Right cardiac atrium (tissue), 5 donors: Measurements from ENCODE around the gene BCS1L. TPM values are rescaled to one million over a fixed set of nuclear protein-coding genes. Genes with fewer than 3 reads are reported as not detected.
"Not testable (repeated sequence)": the region's sequence is repeated elsewhere in the genome, so short reads cannot be mapped to it uniquely, and the experiment has no call there.

ENCODE experiments used
- ATAC-seq, 2 donors: fragments of 200-7000 bp; cut with Tn5 transposase; one replicate each; pipeline versions ENCODE4 v1.8.0 to v1.9.1; 2020; ENCODE audit warnings: moderate library complexity in 2 of 2, mild to moderate bottlenecking in 1 of 2
- DNase-seq, 3 donors: peaks; one replicate each; pipeline ENCODE4 v3.0.0-alpha.2; 2020
- H3K27ac ChIP-seq: one replicate; pipeline ENCODE4 v1.5.1; 2013; ENCODE audit warnings: mild to moderate bottlenecking, low read length, control low read depth, moderate library complexity
- H3K27me3 ChIP-seq: one replicate; pipeline ENCODE4 v1.6.1; 2013; ENCODE audit not compliant: control insufficient read depth, insufficient read depth
- H3K4me1 ChIP-seq: one replicate; pipeline ENCODE4 v1.6.1; 2013; ENCODE audit warnings: low read length; ENCODE audit not compliant: control insufficient read depth, insufficient read depth
- H3K4me3 ChIP-seq: one replicate; pipeline ENCODE4 v1.5.1; 2013; ENCODE audit warnings: low read length, control low read depth
- H3K9me3 ChIP-seq: one replicate; pipeline ENCODE4 v1.6.1; 2013; ENCODE audit warnings: low read length; ENCODE audit not compliant: control insufficient read depth
- WGBS: extraction: QIAGEN DNeasy Blood & Tissue Kit; methylation state at CpG from one replicate; pipeline ENCODE4 v1.1.7; 2013; 5-methylcytosine and 5-hydroxymethylcytosine counted together
- intact Hi-C, 4 donors: fragments of 100-400 bp; cut with DNase I; formaldehyde crosslinking; loops; one replicate each; pipeline versions ENCODE4 v1.11.0 to v1.14.0; 2022 to 2023
- polyA plus RNA-seq: library from polyadenylated mRNA; stranded (reverse); fragments of 200-250 nt; gene quantifications from one replicate; pipeline ENCODE4 v1.2.3, GENCODE V29; 2013
- total RNA-seq, 4 donors: library from RNA; stranded (reverse); fragmentation: NEBNext Ultra II Directional; extraction: Animal tissue kit (Norgen Biotek cat#: 25700); gene quantifications; one replicate each; pipeline ENCODE4 v1.2.1, GENCODE V29; 2021
- donor health status: healthy with polysubstance abuse.
- donor health status: DM: no; HTN: yes; CAD: no.
- donor health status: DM: no; HTN: no; CAD: no.
- donor health status: DM: no; HTN: yes; CAD: no; lungs with severe emphysema.
- donor health status: DM: yes; HTN: yes; CAD: no.

BCS1L gene
- total and polyA plus RNA-seq, 5 donors: 29.2 to 46.1 (median 32.8) TPM

DNA sequence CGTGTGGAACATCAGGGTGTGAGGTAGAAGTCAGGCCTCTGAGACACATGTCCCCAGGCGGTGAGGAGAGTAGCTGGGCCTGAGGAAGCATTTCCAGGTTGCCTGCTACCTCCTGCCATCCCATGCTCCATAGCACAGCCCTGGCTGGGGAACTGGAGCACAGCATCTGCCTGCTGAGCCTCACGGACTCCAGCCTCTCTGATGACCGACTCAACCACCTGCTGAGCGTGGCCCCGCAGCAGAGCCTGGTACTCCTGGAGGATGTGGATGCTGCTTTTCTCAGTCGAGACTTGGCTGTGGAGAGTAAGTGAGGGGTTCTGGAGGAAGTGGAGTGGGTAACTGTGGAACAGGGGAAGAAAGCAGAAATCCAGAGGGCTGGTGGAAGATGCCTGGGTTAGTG is 2.9 kb downstream of the BCS1L start:
- Histone ChIP-seq H3K27me3 (no peaks in the 10 kb centered on the region), H3K9me3 (no peaks in the 10 kb centered on the region), H3K4me3 (no peak overlapping the region), H3K27ac (no peak overlapping the region), H3K4me1 (no peaks in the 10 kb centered on the region)
- no peak for ATAC-seq
- 83% methylated on average over 7 of the region's 7 CpGs for WGBS
- intact Hi-C loops: no loop called here
- no peak for DNase-seq

DNA sequence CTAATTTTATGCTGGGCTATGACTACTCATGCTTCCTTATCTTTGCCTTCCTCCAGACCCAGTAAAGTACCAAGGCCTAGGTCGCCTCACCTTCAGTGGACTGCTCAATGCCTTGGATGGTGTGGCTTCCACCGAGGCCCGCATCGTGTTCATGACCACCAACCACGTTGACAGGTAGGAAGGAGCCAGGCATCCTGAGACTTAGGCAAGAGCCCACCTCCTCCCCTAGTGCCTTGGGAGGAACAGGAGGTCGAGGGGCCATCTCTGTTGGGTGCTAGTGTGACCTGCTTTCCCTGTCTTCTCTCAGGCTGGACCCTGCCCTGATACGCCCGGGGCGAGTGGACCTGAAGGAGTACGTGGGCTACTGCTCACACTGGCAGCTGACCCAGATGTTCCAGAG is 3.3 kb downstream of the BCS1L start:
- H3K4me1 ChIP-seq: no peaks in the 10 kb centered on the region
- no peaks in the 10 kb centered on the region for H3K27me3 ChIP-seq
- DNase-seq: no peak
- intact Hi-C loops: no loop called here
- 84% methylated on average over 10 of the region's 10 CpGs for WGBS
- no peak overlapping the region for H3K27ac ChIP-seq
- H3K9me3 ChIP-seq: no peaks in the 10 kb centered on the region
- ATAC-seq: no peak
- no peak overlapping the region for H3K4me3 ChIP-seq

GRCh38 chr2:218663901-218664300 is 4.4 kb downstream of the BCS1L start:
- H3K27me3 ChIP-seq: no peaks in the 10 kb centered on the region
- intact Hi-C loops: no loop called here
- 87% methylated on average over 15 of the region's 15 CpGs for WGBS
- H3K4me1 ChIP-seq: no peaks in the 10 kb centered on the region
- H3K9me3 ChIP-seq: no peaks in the 10 kb centered on the region
- ATAC-seq (no peak), DNase-seq (no peak)
- no peak overlapping the region for H3K4me3 ChIP-seq
- H3K27ac ChIP-seq: no peak overlapping the region

DNA sequence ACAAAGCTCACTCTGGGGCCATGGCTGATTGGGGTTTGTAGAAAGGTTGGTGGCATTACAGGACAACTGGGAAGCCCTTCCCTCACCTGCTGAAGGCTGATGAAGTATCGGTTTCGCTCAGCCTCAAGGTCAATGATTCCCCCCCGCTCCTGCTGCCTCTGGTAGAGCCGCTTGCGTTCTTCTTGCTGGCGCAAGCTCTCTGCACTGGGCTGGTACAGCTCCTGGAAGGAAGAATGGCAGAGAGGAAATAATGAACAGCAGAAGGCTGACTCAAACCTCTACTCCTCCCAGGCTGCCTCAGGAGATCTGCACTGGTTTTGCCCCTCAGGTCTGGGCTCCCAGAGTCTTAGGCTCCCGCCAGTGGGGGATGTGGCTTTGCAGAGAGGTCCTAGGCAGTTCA is 5.2 kb downstream of the BCS1L start:
- ATAC-seq (no peak), DNase-seq (no peak)
- intact Hi-C loops: no loop called here
- Histone ChIP-seq H3K4me1 (no peaks in the 10 kb centered on the region), H3K27me3 (no peaks in the 10 kb centered on the region), H3K9me3 (no peaks in the 10 kb centered on the region), H3K27ac (no peak overlapping the region), H3K4me3 (no peak overlapping the region)
- over 99% methylated on average over 7 of the region's 7 CpGs for whole genome bisulfite sequencing

- Histone ChIP-seq H3K4me1 (no peaks in the 10 kb centered on the region), H3K9me3 (no peaks in the 10 kb centered on the region), H3K27ac (peak overlapping the region; percentile 73), H3K27me3 (no peaks in the 10 kb centered on the region), H3K4me3 (peak overlapping the region; percentile 79)
- intact Hi-C loops: no loop called here
- WGBS: 43% methylated on average over 12 of the region's 12 CpGs
- ATAC-seq (peak in 1 of 2 donors; percentile 3), DNase-seq (no peak)
Observed at GRCh38 chr2:218671097-218671653, 11.7 kb downstream of the BCS1L start.

DNA sequence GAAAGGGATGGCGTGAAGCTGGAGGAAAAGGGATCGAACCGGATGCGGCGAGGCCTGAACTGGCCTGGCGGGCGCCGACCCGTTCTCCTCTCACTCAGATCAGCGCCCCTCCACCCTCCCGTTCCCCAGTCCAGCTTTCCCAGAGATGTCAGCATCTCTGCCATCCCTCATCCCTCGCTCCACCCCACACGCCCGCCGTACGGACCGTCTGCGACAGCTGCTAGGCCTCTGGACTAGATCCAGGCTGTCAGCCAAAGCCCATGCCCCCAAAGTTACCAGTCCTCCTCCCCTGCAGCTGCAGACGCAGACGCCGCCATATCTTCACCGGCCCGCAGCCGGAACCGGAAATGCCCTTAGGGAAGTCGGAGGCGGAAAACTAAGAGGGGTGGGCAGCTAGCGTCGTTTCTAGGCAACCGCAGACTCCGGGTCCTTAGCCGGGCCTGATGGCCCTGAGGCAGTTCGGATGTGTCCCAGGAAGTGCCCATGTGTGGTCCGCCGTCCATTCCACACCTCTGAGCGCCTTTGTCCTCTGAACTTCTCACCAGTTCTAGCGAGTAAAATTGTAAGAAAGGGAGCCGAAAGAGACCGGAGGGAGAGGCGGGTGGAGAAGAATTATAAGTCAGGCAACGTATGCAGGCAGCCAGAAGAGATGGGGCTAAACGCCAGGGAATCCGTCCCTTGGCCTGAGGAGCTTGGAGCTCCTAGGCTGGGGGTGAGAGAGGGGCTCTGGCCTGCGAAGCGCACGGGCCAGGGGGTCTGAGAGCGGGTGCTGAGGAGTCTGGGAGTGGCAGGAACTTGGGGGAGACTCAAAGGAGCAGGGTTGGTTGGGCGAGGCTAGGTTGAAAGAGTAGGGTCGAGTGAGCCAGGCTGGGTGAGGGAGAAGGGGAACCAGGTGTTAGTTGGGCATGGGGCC is 12.4 kb downstream of the BCS1L start, which contains the start of the genes RNF25 and STK36:
RNF25 (minus strand) TSS at position 349 of the 913 bp plus-strand sequence; CDS start at position 317, 32 bp downstream.
STK36 (plus strand) TSS at position 433 of the 913 bp plus-strand sequence. CDS start 744 bp downstream, outside the sequence.
- under 1% methylated on average over 49 of the region's 49 CpGs for WGBS
- Histone ChIP-seq H3K27ac (peak within 1 kb of the TSS; percentile 73), H3K4me3 (peak within 1 kb of the TSS; percentile 79), H3K9me3 (no peaks in the 10 kb centered on the region), H3K27me3 (no peaks in the 10 kb centered on the region), H3K4me1 (no peaks in the 10 kb centered on the region)
- DNase-seq: peak; percentile 88 to 93 (median 92)
- ATAC-seq: peak; percentile 97
- intact Hi-C loops: no loop called here

GRCh38 chr2:218679119-218679518 is 19.6 kb downstream of the BCS1L start:
- ATAC-seq (peak; percentile 36 to 47), DNase-seq (no peak)
- Histone ChIP-seq H3K4me3 (no peak overlapping the region), H3K27me3 (no peaks in the 10 kb centered on the region), H3K4me1 (no peaks in the 10 kb centered on the region), H3K9me3 (no peaks in the 10 kb centered on the region), H3K27ac (no peak overlapping the region)
- intact Hi-C loops: no loop called here
- 64% methylated on average over 4 of the region's 4 CpGs for WGBS

DNA sequence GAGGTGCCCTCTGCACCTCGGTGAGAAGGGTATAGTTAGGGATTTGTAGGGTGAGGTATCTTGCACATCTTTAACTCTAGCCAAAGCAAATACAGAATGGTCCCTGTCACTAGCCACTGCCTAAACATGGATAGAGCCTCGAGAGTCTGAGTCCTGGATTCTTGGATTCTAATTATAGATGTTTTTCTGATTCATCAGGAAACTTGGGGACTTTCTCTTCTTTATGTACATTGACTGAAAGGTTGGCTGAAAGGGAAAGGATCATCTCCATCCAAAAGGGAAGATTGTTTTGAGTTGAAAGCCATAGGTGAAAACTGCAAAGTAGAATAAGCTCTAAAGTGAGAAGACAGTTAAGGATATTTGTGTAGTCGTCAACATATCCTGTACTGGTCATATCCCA is 20.6 kb downstream of the BCS1L start:
- no peak overlapping the region for H3K4me3 ChIP-seq
- no peak for DNase-seq
- intact Hi-C loops: no loop called here

DNA sequence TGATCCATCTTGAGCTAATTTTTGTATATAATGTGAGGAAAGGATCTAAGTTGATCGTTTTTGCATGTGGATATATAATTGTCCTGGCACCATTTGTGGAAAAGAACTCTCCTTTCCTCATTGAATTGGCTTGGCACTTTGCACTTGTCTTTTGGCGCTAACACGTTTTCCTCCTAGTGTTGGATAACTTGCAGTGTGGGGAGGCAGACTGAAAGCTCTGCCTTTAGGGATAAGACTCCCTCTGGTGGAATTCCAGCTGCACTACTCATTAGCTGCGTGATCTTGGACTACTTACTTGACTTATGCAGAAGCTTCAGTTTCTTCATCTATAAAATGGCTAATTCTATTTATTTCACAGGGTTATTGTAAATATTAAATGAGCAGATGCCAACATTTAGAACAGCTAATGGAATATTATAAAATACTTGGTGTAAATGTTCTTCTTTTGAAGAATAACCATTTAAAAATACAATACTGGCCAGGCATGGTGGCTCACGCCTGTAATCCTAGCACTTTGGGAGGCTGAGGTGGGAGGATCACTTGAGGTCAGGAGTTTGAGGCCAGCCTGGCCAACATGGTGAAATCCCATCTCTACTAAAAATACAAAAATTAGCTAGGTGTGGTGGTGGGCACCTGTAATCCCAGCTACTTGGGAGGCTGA is 28.0 kb downstream of the BCS1L start:
- WGBS: 22% methylated on average over 5 of the region's 5 CpGs
- H3K9me3 ChIP-seq, H3K27ac ChIP-seq, H3K4me3 ChIP-seq, H3K27me3 ChIP-seq, intact Hi-C loops, H3K4me1 ChIP-seq: not testable (repeated sequence)
- DNase-seq: peak in 1 of 3 donors; percentile 37
- ATAC-seq: peak; percentile 87 to 93

More for the DNA sequence above, 20.6 kb downstream of the BCS1L start:
- no peaks in the 10 kb centered on the region for H3K9me3 ChIP-seq
- no peaks in the 10 kb centered on the region for H3K4me1 ChIP-seq
- ATAC-seq: no peak
- no peaks in the 10 kb centered on the region for H3K27me3 ChIP-seq
- WGBS: 81% methylated on average over 3 of the region's 3 CpGs
- no peak overlapping the region for H3K27ac ChIP-seq

- H3K27me3 ChIP-seq: no peaks in the 10 kb centered on the region
- H3K4me3 ChIP-seq: no peak overlapping the region
- ATAC-seq: no peak
- DNase-seq: no peak
- H3K27ac ChIP-seq: no peak overlapping the region
- intact Hi-C loops: no loop called here
- no peaks in the 10 kb centered on the region for H3K4me1 ChIP-seq
- no peaks in the 10 kb centered on the region for H3K9me3 ChIP-seq
Observed at GRCh38 chr2:218691234-218691633, 31.8 kb downstream of the BCS1L start.
